GM12878 (cell line): ENCODE data around the gene ME3. TPM values are rescaled to one million over a fixed set of nuclear protein-coding genes. Genes with fewer than 3 reads are reported as not detected.

Source experiments
- ATAC-seq: fragments of 200-7000 bp; cut with Tn5 transposase; 3 replicates; pipeline ENCODE4 v1.9.1; 2020; ENCODE audit warnings: mild to moderate bottlenecking, moderate library complexity
- BruUV-seq: library from RNA; stranded (reverse); fragments of 400-500 nt; replicated peaks from 2 replicates; lab custom pipeline; 2021; lab: Mats Ljungman, UMichigan
- CTCF ChIA-PET: fragments of 300-600 bp; sonication (Branson Sonifier 250); formaldehyde crosslinking; extraction: SDS; loops from one replicate; lab custom pipeline; 2021; ENCODE audit warnings: inconsistent platforms; lab: Yijun Ruan, JAX
- POLR2A ChIA-PET: fragments of 350-600 bp; formaldehyde crosslinking; extraction: SDS; loops from one replicate; lab custom pipeline; 2021; ENCODE audit warnings: inconsistent platforms; lab: Charles Lee
- RAD21 ChIA-PET: fragments of 300-600 bp; sonication (Branson Sonifier 250); formaldehyde crosslinking; loops from one replicate; lab custom pipeline; 2023; ENCODE audit warnings: antibody characterized with exemption; ENCODE audit not compliant: unreplicated experiment; lab: Charles Lee
- SMC1A ChIA-PET: fragments of 300-600 bp; sonication (Branson Sonifier 250); formaldehyde crosslinking; loops from one replicate; lab custom pipeline; 2023; ENCODE audit not compliant: unreplicated experiment, uncharacterized antibody; lab: Charles Lee
- DNase-seq: peaks from one replicate; pipeline ENCODE4 v3.0.0-alpha.2; 2011; ENCODE audit warnings: low read depth, low spot score
- FAIRE-seq: peaks from 3 replicates; lab custom pipeline; 2011; peaks lifted over from hg19 to GRCh38; lab: Jason Lieb, UNC
- H2AFZ ChIP-seq: 2 replicates; pipeline ENCODE4 v1.6.0; 2011; ENCODE audit warnings: low read depth, low read length, control low read depth; ENCODE audit not compliant: control insufficient read depth
- H3K27ac ChIP-seq: 2 replicates; pipeline ENCODE4 v1.5.1; 2011; ENCODE audit warnings: control low read depth; ENCODE audit not compliant: control insufficient read depth, insufficient read depth
- H3K27me3 ChIP-seq, 2 experiments: replicated peaks in 1 of 2; 2 replicates each; pipeline versions ENCODE4 v1.6.0 to v1.6.1; 2011; ENCODE audit warnings: low read length in 1 of 2; ENCODE audit not compliant: control insufficient read depth in 2 of 2, insufficient read depth in 2 of 2
- H3K36me3 ChIP-seq, 2 experiments: 2 replicates each; pipeline ENCODE4 v1.5.1; 2011; ENCODE audit warnings: low read length in 1 of 2; ENCODE audit not compliant: control insufficient read depth in 2 of 2, insufficient read depth in 2 of 2
- H3K4me1 ChIP-seq: 2 replicates; pipeline ENCODE4 v1.6.1; 2011; ENCODE audit warnings: mild to moderate bottlenecking, low read length, moderate library complexity, mixed read lengths; ENCODE audit not compliant: control insufficient read depth, insufficient read depth
- H3K4me2 ChIP-seq: 2 replicates; pipeline ENCODE4 v1.6.0; 2011; ENCODE audit warnings: control low read depth; ENCODE audit not compliant: control insufficient read depth, insufficient read depth
- H3K4me3 ChIP-seq: fragments of 200-600 bp; sonication (generic); 2 replicates; pipeline ENCODE4 v1.5.1; 2016
- H3K79me2 ChIP-seq: 2 replicates; pipeline ENCODE4 v1.6.0; 2011; ENCODE audit warnings: low read length; ENCODE audit not compliant: control insufficient read depth, insufficient read depth
- H3K9ac ChIP-seq: 2 replicates; pipeline ENCODE4 v1.8.0; 2011; ENCODE audit warnings: low read length, control low read depth, mixed read lengths; ENCODE audit not compliant: control insufficient read depth, insufficient read depth
- H3K9me3 ChIP-seq: replicated peaks from 3 replicates; pipeline ENCODE4 v1.5.1; 2011; ENCODE audit warnings: mild to moderate bottlenecking, low read length; ENCODE audit not compliant: control insufficient read depth, insufficient read depth
- H4K20me1 ChIP-seq: 2 replicates; pipeline ENCODE4 v1.6.0; 2011; ENCODE audit not compliant: control insufficient read depth, insufficient read depth
- NFYA ChIP-seq: IDR thresholded peaks from 2 replicates; pipeline ENCODE4 v1.6.1; 2011; ENCODE audit warnings: low read depth, mild to moderate bottlenecking, low read length, improper control_type of control experiment, borderline replicate concordance
- POLR2AphosphoS5 ChIP-seq: IDR thresholded peaks from 2 replicates; pipeline ENCODE4 v1.6.1; 2011; ENCODE audit warnings: mild to moderate bottlenecking, low read length, inconsistent platforms
- RFX5 ChIP-seq: IDR thresholded peaks from 2 replicates; pipeline ENCODE4 v1.6.1; 2011; ENCODE audit warnings: low read depth, low read length, improper control_type of control experiment
- SMAD5 ChIP-seq: IDR thresholded peaks from 2 replicates; pipeline ENCODE4 v1.6.1; 2016; ENCODE audit warnings: antibody characterized with exemption, low read depth
- ZNF217 ChIP-seq: fragments of 450-650 bp; IDR thresholded peaks from 2 replicates; pipeline ENCODE4 v1.6.1; 2017; ENCODE audit warnings: antibody characterized with exemption, mild to moderate bottlenecking
- WGBS: methylation state at CpG from one replicate; pipeline ENCODE4 v1.1.6; 2016; ENCODE audit warnings: low lambda C conversion rate; ENCODE audit not compliant: insufficient replicate concordance, insufficient coverage; ENCODE audit errors: missing lambda C conversion rate; 5-methylcytosine and 5-hydroxymethylcytosine counted together
- in situ Hi-C: fragments of 300-500 bp; cut with MboI; formaldehyde crosslinking; loops from 9 replicates; pipeline ENCODE4 v1.14.3; 2018; ENCODE audit warnings: mixed read lengths
- intact Hi-C: fragments of 100-400 bp; cut with micrococcal nuclease; formaldehyde crosslinking; loops from one replicate; pipeline ENCODE4 v1.14.2; 2022; ENCODE audit not compliant: unreplicated experiment
- polyA plus RNA-seq, 11 experiments: library from polyadenylated mRNA; depleted of rRNA in 4 of 11; unstranded in 6 of 11; stranded (reverse) in 5 of 11; fragments of >200 nt; fragmentation: Nextera tagmentation in 4 of 11; fragmentation: Illumina TruSeq in 1 of 11; extraction: Ambion mirVana in 4 of 11; extraction: Trizol in 1 of 11; gene quantifications; 1 replicate in 1 of 11; 2 replicates in 10 of 11; pipeline versions ENCODE4 v1.2.1 to v1.2.3, GENCODE V29; 2011 to 2016; ENCODE audit warnings: inconsistent platforms in 2 of 11, missing spikeins in 2 of 11, low read depth in 1 of 11
- total RNA-seq, 4 experiments: library from RNA; depleted of rRNA in 3 of 4; stranded (reverse); fragments of >200 nt in 3 of 4; fragmentation: Illumina TruSeq in 1 of 4; extraction: Trizol in 1 of 4; gene quantifications; 2 replicates each; pipeline versions ENCODE4 v1.2.1 to v1.2.3, GENCODE V29; 2013 to 2021
- TF ChIP-seq, protein P1 (sequence below): IDR thresholded peaks from 2 replicates; pipeline ENCODE4 v1.6.1; 2012; ENCODE audit warnings: low read depth, low read length, improper control_type of control experiment
- TF ChIP-seq, protein P2 (sequence below): fragments of 450-650 bp; formaldehyde crosslinking; IDR thresholded peaks from 2 replicates; pipeline ENCODE4 v1.4.0; 2022; ENCODE audit warnings: mild to moderate bottlenecking, moderate library complexity

Gene ME3
- total and polyA plus RNA-seq, 10 of the 15 experiments (the other 5 are each of a cell fraction or from before 2014, with no cell fraction given), result 0.06 to 0.40 (median 0.19) TPM; not detected in 2

- Histone ChIP-seq H3K9ac (no peak overlapping the region), H3K4me3 (no peak overlapping the region), H3K27me3 (no peaks in the 10 kb centered on the region; a peak in 1 of 4 replicates), H2AFZ (no peak overlapping the region), H3K36me3 (no peaks in the 10 kb centered on the region), H3K79me2 (no peaks in the 10 kb centered on the region), H4K20me1 (no peaks in the 10 kb centered on the region), H3K4me2 (no peak overlapping the region), H3K4me1 (no peaks in the 10 kb centered on the region), H3K9me3 (no peaks in the 10 kb centered on the region), H3K27ac (no peak overlapping the region)
- TF ChIP-seq, protein P1, sequence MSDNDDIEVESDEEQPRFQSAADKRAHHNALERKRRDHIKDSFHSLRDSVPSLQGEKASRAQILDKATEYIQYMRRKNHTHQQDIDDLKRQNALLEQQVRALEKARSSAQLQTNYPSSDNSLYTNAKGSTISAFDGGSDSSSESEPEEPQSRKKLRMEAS, result no peak
- no peak for TF ChIP-seq RFX5
- TF ChIP-seq, protein P2, sequence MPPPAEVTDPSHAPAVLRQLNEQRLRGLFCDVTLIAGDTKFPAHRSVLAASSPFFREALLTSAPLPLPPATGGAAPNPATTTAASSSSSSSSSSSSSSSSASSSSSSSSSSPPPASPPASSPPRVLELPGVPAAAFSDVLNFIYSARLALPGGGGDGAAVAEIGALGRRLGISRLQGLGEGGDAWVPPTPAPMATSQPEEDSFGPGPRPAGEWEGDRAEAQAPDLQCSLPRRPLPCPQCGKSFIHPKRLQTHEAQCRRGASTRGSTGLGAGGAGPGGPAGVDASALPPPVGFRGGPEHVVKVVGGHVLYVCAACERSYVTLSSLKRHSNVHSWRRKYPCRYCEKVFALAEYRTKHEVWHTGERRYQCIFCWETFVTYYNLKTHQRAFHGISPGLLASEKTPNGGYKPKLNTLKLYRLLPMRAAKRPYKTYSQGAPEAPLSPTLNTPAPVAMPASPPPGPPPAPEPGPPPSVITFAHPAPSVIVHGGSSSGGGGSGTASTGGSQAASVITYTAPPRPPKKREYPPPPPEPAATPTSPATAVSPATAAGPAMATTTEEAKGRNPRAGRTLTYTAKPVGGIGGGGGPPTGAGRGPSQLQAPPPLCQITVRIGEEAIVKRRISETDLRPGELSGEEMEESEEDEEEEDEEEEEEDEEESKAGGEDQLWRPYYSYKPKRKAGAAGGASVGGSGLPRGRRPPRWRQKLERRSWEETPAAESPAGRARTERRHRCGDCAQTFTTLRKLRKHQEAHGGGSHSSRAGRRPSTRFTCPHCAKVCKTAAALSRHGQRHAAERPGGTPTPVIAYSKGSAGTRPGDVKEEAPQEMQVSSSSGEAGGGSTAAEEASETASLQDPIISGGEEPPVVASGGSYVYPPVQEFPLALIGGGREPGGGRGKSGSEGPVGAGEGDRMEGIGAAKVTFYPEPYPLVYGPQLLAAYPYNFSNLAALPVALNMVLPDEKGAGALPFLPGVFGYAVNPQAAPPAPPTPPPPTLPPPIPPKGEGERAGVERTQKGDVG, result no peak
- no peak for TF ChIP-seq NFYA
- TF ChIP-seq ZNF217, result no peak
- no peak for TF ChIP-seq SMAD5
- TF ChIP-seq POLR2AphosphoS5, result no peak
- POLR2A ChIA-PET, result no interaction called here
- ATAC-seq (no peak), FAIRE-seq (no peak), DNase-seq (no peak)
- in situ Hi-C loops, result no loop called here
- SMC1A ChIA-PET, result interaction anchor here (0.9 to 2.3 kb wide), 5 partner anchors 15 to 62 kb away, joined by 3 to 7 read pairs (median 5); no protein-coding TSS in a partner anchor
- no TSS peak for BruUV-seq
- intact Hi-C loops, result no loop called here
- RAD21 ChIA-PET, result interaction anchor here (1.4 kb wide), 1 partner anchor 92 kb away, joined by 3 read pairs; no protein-coding TSS in a partner anchor
- CTCF ChIA-PET, result interaction anchor here (1.5 to 1.8 kb wide), 3 partner anchors 29 to 92 kb away, joined by 3 to 8 read pairs (median 6); no protein-coding TSS in a partner anchor
- 45% methylated on average over 6 of the region's 6 CpGs for WGBS
Observed at GRCh38 chr11:86548271-86548917, 124.0 kb downstream of the ME3 start.
